Effector memory CD8-positive, alpha-beta T cell (primary cell): ENCODE measurements around the gene CD81.

Experiments
- ATAC-seq: fragments of 150-1000 bp; cut with Tn5 transposase; replicated peaks from 2 replicates; pipeline ENCODE4 v1.10.0; 2021; ENCODE audit warnings: mild to moderate bottlenecking, moderate library complexity
- DNase-seq, 3 experiments: peaks; one replicate each; pipeline ENCODE4 v3.0.0; 2021
- H3K27ac Mint-ChIP-seq, 2 donors: one replicate each; pipeline ENCODE4 v1.8.0; 2022; ENCODE audit warnings: mild to moderate bottlenecking in 2 of 2, mixed read lengths in 2 of 2, moderate library complexity in 2 of 2
- H3K27me3 Mint-ChIP-seq, 2 donors: one replicate each; pipeline ENCODE4 v1.8.0; 2022; ENCODE audit warnings: mixed read lengths in 2 of 2
- H3K36me3 Mint-ChIP-seq: one replicate; pipeline ENCODE4 v1.8.0; 2022; ENCODE audit warnings: mild to moderate bottlenecking, moderate library complexity, mixed read lengths; ENCODE audit not compliant: insufficient read depth
- H3K4me1 Mint-ChIP-seq, 2 donors: one replicate each; pipeline ENCODE4 v1.8.0; 2022; ENCODE audit warnings: low read depth in 2 of 2, mixed read lengths in 2 of 2
- H3K4me3 Mint-ChIP-seq, 2 donors: one replicate each; pipeline ENCODE4 v1.8.0; 2022; ENCODE audit warnings: mild to moderate bottlenecking in 2 of 2, mixed read lengths in 2 of 2, moderate library complexity in 2 of 2
- H3K9me3 Mint-ChIP-seq, 2 donors: one replicate each; pipeline ENCODE4 v1.8.0; 2022; ENCODE audit warnings: mixed read lengths in 2 of 2

Gene CD81

GRCh38 chr11:2374456-2375201 is 2.5 kb upstream of the CD81 start:
- Mint-ChIP-seq H3K4me1 (peaks cover 14% of the 10 kb centered on the region in 2 donors), H3K27me3 (no peaks in the 10 kb centered on the region), H3K36me3 (peaks cover 22% of the 10 kb centered on the region), H3K9me3 (no peaks in the 10 kb centered on the region), H3K27ac (no peak overlapping the region), H3K4me3 (peak overlapping the region in 1 of 2 donors; percentile 31)
- ATAC-seq (no peak), DNase-seq (no peak)

GRCh38 chr11:2375341-2375853 is 1.7 kb upstream of the CD81 start:
- H3K4me1 Mint-ChIP-seq = peaks cover 21% of the 10 kb centered on the region in 2 donors
- ATAC-seq = no peak
- H3K9me3 Mint-ChIP-seq = no peaks in the 10 kb centered on the region
- no peak for DNase-seq
- H3K4me3 Mint-ChIP-seq = peak overlapping the region; percentile 31 to 89
- H3K36me3 Mint-ChIP-seq = peaks cover 27% of the 10 kb centered on the region
- H3K27ac Mint-ChIP-seq = no peak overlapping the region
- no peaks in the 10 kb centered on the region for H3K27me3 Mint-ChIP-seq

- H3K4me3 Mint-ChIP-seq = peak overlapping the region; percentile 49 to 89
- ATAC-seq (no peak), DNase-seq (no peak)
- H3K4me1 Mint-ChIP-seq = peaks cover 27% of the 10 kb centered on the region in 2 donors
- no peaks in the 10 kb centered on the region for H3K9me3 Mint-ChIP-seq
- H3K27me3 Mint-ChIP-seq = no peaks in the 10 kb centered on the region
- H3K36me3 Mint-ChIP-seq = peaks cover 31% of the 10 kb centered on the region
- H3K27ac Mint-ChIP-seq = no peak overlapping the region
Measured at GRCh38 chr11:2375964-2376551, 1.1 kb upstream of the CD81 start.

- Mint-ChIP-seq H3K4me1 (peaks cover 38 to 43% of the 10 kb centered on the region in 2 donors), H3K27ac (peak overlapping the region; percentile 91 to 92), H3K9me3 (no peaks in the 10 kb centered on the region), H3K4me3 (peak overlapping the region; percentile 88 to 89), H3K27me3 (no peaks in the 10 kb centered on the region), H3K36me3 (peaks cover 37% of the 10 kb centered on the region)
- no peak for DNase-seq
- ATAC-seq = peak; percentile 55
Measured at GRCh38 chr11:2377511-2378443, 667 bp downstream of the CD81 start.

- Mint-ChIP-seq H3K36me3 (peaks cover 46% of the 10 kb centered on the region), H3K27me3 (no peaks in the 10 kb centered on the region), H3K9me3 (no peaks in the 10 kb centered on the region), H3K27ac (peak overlapping the region; percentile 91 to 92), H3K4me3 (peak overlapping the region; percentile 88 to 89), H3K4me1 (peaks cover 42 to 52% of the 10 kb centered on the region in 2 donors)
- no peak for ATAC-seq
- DNase-seq = no peak
Measured at GRCh38 chr11:2378527-2379210, 1.6 kb downstream of the CD81 start.

- Mint-ChIP-seq H3K36me3 (peaks cover 53% of the 10 kb centered on the region), H3K9me3 (no peaks in the 10 kb centered on the region), H3K4me1 (peaks cover 50 to 59% of the 10 kb centered on the region in 2 donors), H3K4me3 (peak overlapping the region; percentile 88 to 89), H3K27ac (peak overlapping the region; percentile 41 to 81), H3K27me3 (no peaks in the 10 kb centered on the region)
- DNase-seq (no peak), ATAC-seq (no peak)
Measured at GRCh38 chr11:2379466-2380174, 2.5 kb downstream of the CD81 start.

GRCh38 chr11:2380396-2380795 is 3.3 kb downstream of the CD81 start:
- Mint-ChIP-seq H3K36me3 (peaks cover 57% of the 10 kb centered on the region), H3K27me3 (no peaks in the 10 kb centered on the region), H3K9me3 (no peaks in the 10 kb centered on the region), H3K4me1 (peaks cover 55 to 64% of the 10 kb centered on the region in 2 donors), H3K4me3 (peak overlapping the region; percentile 88 to 89), H3K27ac (peak overlapping the region; percentile 81 to 82)
- DNase-seq (no peak), ATAC-seq (no peak)

GRCh38 chr11:2380807-2381350 is 3.8 kb downstream of the CD81 start:
- Mint-ChIP-seq H3K36me3 (peaks cover 57% of the 10 kb centered on the region), H3K27ac (peak overlapping the region; percentile 81 to 82), H3K4me3 (peak overlapping the region; percentile 88 to 89), H3K27me3 (no peaks in the 10 kb centered on the region), H3K9me3 (no peaks in the 10 kb centered on the region), H3K4me1 (peaks cover 60 to 69% of the 10 kb centered on the region in 2 donors)
- ATAC-seq (no peak), DNase-seq (no peak)

GRCh38 chr11:2381494-2382128 is 4.5 kb downstream of the CD81 start:
- Mint-ChIP-seq H3K36me3 (peaks cover 58% of the 10 kb centered on the region), H3K4me3 (peak overlapping the region; percentile 88 to 89), H3K27ac (peak overlapping the region; percentile 81 to 82), H3K9me3 (no peaks in the 10 kb centered on the region), H3K27me3 (no peaks in the 10 kb centered on the region), H3K4me1 (peaks cover 61 to 72% of the 10 kb centered on the region in 2 donors)
- no peak for DNase-seq
- ATAC-seq = no peak

- H3K4me1 Mint-ChIP-seq = peaks cover 65 to 77% of the 10 kb centered on the region in 2 donors
- peak overlapping the region; percentile 82 to 92 for H3K27ac Mint-ChIP-seq
- H3K27me3 Mint-ChIP-seq = no peaks in the 10 kb centered on the region
- DNase-seq = no peak
- H3K9me3 Mint-ChIP-seq = no peaks in the 10 kb centered on the region
- no peak for ATAC-seq
- peak overlapping the region; percentile 47 to 83 for H3K4me3 Mint-ChIP-seq
- peaks cover 63% of the 10 kb centered on the region for H3K36me3 Mint-ChIP-seq
Measured at GRCh38 chr11:2382129-2382517, 5.0 kb downstream of the CD81 start.

GRCh38 chr11:2382936-2383851 is 6.1 kb downstream of the CD81 start:
- DNase-seq (no peak), ATAC-seq (no peak)
- Mint-ChIP-seq H3K4me1 (peaks cover 72 to 82% of the 10 kb centered on the region in 2 donors), H3K27ac (peak overlapping the region; percentile 88 to 92), H3K9me3 (no peaks in the 10 kb centered on the region), H3K36me3 (peaks cover 65% of the 10 kb centered on the region), H3K27me3 (no peaks in the 10 kb centered on the region), H3K4me3 (peak overlapping the region; percentile 81 to 83)
